GM19324 (cell line): Measurements from ENCODE around the gene ATP10A.
"Not testable (repeated sequence)": the region's sequence is repeated elsewhere in the genome, so short reads cannot be mapped to it uniquely, and the experiment has no call there.

Experiments used
- ATAC-seq: cut with Tn5 transposase; IDR thresholded peaks from one replicate; pipeline ENCODE4 v1.9.1; 2021; ENCODE audit warnings: mild to moderate bottlenecking, moderate library complexity; ENCODE audit not compliant: unreplicated experiment, low FRiP score

The ATP10A gene

GRCh38 chr15:25886498-25887140, 23.5 kb upstream of the ATP10A start:
- no peak for ATAC-seq

- no peak for ATAC-seq
These were observed 21.2 kb upstream of the ATP10A start for GRCh38 chr15:25884370-25884769.

DNA sequence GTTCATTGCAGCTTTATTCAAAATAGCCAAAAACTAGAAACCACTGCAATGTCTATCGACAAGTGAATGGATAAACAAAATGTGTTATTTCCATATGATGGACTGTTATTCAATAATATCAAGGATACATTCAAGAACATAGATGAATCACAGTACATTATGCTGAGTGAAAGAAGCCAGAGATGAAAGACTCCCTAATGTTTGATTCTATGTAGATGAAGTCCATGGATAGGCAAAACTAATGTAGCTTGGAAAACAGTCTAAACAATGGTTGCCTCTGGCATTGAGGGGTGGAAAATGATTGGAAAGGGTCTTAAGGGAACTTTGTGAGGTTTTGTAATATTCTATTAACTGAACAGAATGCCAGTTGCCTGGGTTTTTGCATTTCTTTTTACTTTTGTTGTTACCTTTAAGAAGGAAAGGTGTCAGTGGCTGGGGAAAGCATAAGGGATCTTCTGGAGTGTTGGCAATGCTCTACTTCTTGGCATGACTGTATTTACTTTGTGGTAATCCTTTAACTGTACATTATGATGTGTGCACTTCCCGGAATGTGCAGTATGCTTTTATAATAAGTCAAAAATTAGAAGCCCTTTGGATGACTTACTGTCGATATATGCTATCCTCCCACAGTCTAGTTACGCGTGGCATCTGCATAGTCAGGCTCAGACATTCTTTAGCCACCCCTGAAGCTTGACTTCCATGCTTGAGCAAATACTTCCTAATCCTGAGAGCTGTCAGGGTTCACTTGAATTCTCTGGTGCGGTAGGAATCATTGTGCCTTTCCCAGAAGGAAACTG, 20.5 kb upstream of the ATP10A start:
- no peak for ATAC-seq

DNA sequence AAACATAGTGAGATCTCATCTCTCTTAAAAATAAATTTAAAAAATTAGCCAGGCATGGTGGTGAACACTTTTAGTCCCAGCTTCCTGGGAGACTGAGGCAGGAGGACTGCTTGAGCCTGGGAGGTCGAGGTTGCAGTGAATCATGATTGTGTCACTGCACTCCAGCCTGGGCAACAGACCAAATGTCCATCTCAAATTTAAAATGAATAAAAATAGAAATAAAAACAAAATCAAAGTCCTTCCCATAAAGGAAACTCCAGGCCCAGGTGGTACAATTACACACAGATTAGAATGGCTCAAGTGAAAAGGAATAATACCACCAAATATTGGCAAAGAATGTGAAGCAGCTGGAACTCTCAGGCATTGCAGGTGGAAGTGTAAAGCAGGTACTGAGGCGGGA, 19.3 kb upstream of the ATP10A start:
- ATAC-seq = no peak

DNA sequence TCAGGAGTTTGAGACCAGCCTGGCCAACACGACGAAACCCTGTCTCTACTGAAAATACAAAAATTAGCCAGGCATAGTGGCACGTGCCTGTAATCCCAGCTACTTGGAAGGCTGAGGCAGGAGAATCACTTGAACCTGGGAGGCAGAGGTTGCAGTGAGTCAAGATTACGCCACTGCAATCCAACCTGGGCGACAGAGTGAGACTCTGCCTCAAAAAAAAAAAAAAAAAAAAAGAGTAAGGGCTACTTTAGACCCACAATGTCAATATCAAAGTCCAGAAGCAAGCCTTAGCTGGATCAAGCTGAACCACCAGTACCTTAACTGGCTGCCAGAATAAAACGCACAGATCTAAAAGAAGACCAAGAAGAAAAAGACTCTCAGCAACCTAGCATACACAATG, 17.8 kb upstream of the ATP10A start:
- ATAC-seq = not testable (repeated sequence)

GRCh38 chr15:25880411-25880810, 17.3 kb upstream of the ATP10A start:
- ATAC-seq = no peak

DNA sequence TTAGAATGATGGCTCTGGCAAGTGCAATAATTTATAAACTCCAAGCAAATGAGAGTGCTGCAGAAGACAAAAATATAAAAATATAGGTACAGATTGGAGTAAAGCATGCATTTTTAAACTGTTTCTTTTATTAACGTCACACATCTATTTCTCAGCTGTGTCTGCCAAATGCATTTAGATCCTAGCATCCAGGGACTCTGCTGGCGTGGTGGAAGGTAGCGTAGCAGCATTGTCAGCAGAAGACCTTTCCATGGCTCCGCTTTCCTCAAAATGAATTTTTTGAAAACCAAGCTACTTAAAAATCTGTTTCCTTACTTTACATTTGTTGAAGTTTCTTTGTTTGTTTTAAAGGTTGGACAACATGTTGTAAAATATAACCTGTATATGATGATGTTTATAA, 16.3 kb upstream of the ATP10A start:
- no peak for ATAC-seq

DNA sequence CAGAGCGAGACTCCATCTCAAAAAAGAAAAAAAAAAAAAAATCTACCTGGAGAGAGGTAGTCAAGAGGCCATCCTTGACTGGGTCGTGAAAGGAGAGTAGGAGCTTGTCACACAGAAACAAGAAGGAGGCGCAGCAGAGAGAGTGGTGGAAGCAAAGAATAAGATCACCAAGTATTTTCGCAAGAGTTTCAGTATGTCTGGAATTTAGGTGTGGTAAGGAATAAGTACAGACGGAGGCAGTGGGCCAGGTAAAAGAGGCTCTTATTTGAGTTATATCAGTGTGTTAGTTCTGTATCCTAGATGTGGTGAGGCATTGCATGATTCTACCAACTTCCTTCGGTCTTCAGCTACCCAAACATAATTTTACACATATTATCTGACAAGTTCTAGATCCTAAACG, 14.6 kb upstream of the ATP10A start:
- ATAC-seq = no peak

GRCh38 chr15:25876231-25877140, 13.4 kb upstream of the ATP10A start:
- ATAC-seq = no peak

DNA sequence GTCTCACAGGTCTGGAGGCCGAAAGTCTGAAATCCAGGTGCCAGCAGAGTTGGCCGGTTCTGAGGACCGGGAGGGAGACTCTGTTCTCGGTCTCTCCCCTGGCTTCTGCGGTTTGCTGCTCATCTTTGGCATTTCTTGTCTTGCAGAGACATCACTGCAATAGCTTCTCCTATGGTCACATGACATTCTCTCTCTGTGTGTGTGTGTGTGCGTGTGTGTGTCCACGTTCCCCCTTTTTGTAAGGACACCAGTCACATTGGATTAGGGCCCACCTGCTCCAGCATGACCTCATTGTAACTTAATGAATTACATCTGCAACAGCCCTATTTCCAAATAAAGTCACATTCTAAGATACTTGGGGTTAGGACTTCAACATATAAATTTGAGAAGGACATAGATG, 12.4 kb upstream of the ATP10A start:
- ATAC-seq = no peak

DNA sequence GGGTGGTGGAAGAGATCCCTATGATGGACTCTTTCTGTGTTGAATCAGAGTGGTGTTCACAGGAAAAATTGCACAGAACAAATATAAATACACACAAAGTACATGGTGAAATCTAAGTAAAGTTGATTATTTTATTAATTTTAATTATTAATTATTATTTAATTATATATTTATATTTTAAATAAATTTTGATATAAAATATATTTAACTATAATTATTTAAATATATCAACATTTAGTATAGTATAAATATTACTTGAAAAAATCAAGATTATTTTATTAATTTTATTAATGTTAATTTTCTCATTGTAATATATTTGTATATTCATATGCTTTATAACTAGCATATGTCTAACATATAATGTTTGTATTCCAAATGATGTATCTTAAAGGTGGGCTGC, 11.3 kb upstream of the ATP10A start:
- ATAC-seq = no peak

GRCh38 chr15:25871403-25871802, 8.3 kb upstream of the ATP10A start:
- no peak for ATAC-seq

DNA sequence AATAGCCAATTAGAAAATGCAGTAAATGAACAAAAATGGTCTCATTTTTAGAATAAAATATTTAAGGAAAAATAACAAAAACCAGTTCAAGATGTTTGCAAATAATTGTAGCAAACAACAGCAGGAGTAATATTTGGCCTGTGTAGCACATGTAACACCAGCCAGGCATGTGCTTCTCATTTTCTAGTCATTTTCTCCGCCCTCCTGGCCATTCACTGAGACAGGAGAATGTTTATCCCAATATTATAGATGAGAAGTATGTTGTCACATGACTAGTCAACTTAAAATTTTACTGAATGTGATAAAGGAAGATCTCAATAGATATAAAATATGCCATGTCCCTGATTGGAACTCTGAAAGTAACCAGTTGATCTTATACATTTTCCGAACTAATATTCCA, 7.8 kb upstream of the ATP10A start:
- ATAC-seq = no peak

- ATAC-seq = no peak
These were observed 6.6 kb upstream of the ATP10A start for GRCh38 chr15:25869701-25870100.

DNA sequence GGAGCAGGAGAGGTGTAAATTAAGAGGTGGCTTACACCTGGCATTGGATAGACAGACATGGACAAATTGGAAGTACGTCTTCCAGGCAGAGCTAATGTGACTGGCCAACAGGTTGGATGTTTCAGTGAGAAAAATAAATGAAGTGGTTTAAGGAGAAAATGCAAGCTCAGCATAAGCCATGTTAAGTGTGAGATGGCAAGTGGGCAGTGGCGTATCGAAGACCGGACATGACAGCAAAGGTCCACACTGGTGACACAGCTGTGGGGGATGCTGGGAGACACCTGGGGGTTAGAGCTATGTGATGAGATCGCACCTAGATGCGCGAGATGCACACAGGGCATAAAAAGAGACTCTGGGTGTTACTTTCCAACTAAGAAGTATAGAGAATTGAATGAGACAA, 3.7 kb upstream of the ATP10A start:
- no peak for ATAC-seq

GRCh38 chr15:25866251-25866650, 3.1 kb upstream of the ATP10A start:
- no peak for ATAC-seq

- no peak for ATAC-seq
These were observed 1.8 kb upstream of the ATP10A start for GRCh38 chr15:25864966-25865365.

DNA sequence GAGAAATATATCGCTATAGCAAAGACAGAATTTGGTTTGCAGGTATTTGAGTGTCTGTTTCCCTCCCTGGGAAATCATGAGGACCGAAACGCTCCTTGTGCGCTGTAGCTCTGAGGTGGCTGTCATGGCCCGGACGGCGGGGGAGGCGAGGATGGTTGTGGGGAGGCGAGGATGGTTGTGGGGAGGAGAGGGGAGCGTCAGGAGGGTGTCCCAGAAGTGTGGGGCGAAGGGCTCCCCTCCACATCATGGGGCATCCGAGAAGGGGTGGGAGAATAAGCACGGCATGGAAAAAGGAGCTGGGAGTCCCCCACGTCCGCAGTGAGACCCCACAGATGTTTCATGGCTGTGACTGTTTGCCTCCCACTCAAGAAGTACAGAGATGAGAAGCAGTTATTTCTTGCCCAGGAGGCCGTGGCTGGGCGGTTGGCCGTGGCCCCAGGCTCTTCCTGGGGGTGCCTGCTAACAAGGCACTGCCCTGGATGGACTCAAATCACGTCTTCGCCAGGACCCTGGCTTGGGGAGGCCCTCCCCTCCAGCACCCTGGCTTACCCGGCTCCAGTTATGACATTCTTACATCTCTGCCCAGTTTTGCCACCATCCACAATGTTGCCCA, 947 bp upstream of the ATP10A start:
- no peak for ATAC-seq

DNA sequence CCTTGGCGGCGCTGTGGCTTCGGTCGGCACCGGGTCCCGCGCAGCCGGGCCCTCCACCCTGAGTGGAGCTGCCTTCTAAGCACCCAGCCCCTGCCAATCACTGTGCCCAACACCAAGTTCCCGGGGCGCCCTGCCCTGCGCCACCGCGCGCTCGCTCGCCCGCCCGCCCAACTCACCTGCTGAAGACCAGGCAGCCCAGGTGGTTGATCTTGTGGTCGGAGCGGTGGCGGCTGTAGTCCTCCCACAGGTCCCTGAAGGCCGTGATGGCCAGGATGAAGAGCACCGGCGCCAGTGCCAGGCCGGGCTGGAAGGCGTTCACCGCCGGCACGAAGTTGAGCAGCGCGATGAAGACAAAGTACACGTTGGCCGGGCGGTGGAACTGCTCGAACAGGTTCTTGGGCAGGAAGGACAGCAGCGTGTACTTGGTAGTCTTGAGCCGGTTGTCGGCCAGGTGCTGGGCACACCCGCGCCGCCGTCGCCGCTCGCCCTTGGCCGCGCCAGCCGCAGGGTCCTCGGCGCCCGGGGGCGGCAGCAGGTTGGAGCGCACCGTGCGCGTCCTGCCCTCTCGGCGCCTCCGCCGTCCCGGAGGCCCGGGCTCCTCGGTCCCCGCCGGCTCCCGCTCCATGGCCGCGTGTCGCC, 536 bp downstream of the ATP10A start:
- no peak for ATAC-seq

GRCh38 chr15:25862071-25862471, 1.1 kb downstream of the ATP10A start:
- no peak for ATAC-seq
